GM23338 (cell line): ENCODE data around the gene LDB1. TPM values are rescaled to one million over a fixed set of nuclear protein-coding genes. Genes with fewer than 3 reads are reported as not detected.

Experiments used
- ATAC-seq: fragments of 200-7000 bp; cut with Tn5 transposase; 3 replicates; pipeline ENCODE4 v1.9.1; 2020
- DNase-seq: peaks from one replicate; pipeline ENCODE4 v3.0.0-alpha.2; 2015; ENCODE audit warnings: low spot score
- H2AFZ ChIP-seq: fragments of 200-600 bp; sonication (generic); 2 replicates; pipeline ENCODE4 v1.8.0; 2016; ENCODE audit warnings: antibody characterized with exemption, mild to moderate bottlenecking, moderate library complexity
- H3F3A ChIP-seq: fragments of 200-600 bp; sonication (generic); replicated peaks from 2 replicates; pipeline ENCODE4 v1.8.0; 2017; ENCODE audit warnings: antibody characterized with exemption, mixed run types, low read depth
- H3K27ac ChIP-seq: fragments of 200-600 bp; sonication (generic); 2 replicates; pipeline ENCODE4 v1.6.1; 2016; ENCODE audit warnings: low read depth
- H3K27me3 ChIP-seq: fragments of 200-600 bp; sonication (generic); 2 replicates; pipeline ENCODE4 v1.8.0; 2016; ENCODE audit warnings: mild to moderate bottlenecking, mixed run types, moderate library complexity; ENCODE audit not compliant: insufficient read depth
- H3K36me3 ChIP-seq: fragments of 200-600 bp; sonication (generic); 2 replicates; pipeline ENCODE4 v1.8.0; 2016; ENCODE audit warnings: mild to moderate bottlenecking; ENCODE audit not compliant: insufficient read depth
- H3K4me1 ChIP-seq: fragments of 200-600 bp; sonication (generic); 2 replicates; pipeline ENCODE4 v1.8.0; 2016; ENCODE audit warnings: mild to moderate bottlenecking, moderate library complexity; ENCODE audit not compliant: insufficient read depth
- H3K4me2 ChIP-seq: fragments of 200-600 bp; sonication (generic); 2 replicates; pipeline ENCODE4 v1.7.1; 2017; ENCODE audit warnings: mixed run types
- H3K4me3 ChIP-seq: fragments of 200-600 bp; sonication (generic); 2 replicates; pipeline ENCODE4 v1.6.1; 2016; ENCODE audit warnings: mixed run types
- H3K79me2 ChIP-seq: fragments of 200-600 bp; sonication (generic); replicated peaks from 2 replicates; pipeline ENCODE4 v1.8.0; 2017; ENCODE audit warnings: mild to moderate bottlenecking; ENCODE audit not compliant: insufficient read depth
- H3K9me2 ChIP-seq: fragments of 200-600 bp; sonication (generic); 2 replicates; pipeline ENCODE4 v1.8.0; 2017; ENCODE audit not compliant: insufficient read depth
- H4K20me1 ChIP-seq: fragments of 200-600 bp; sonication (generic); replicated peaks from 2 replicates; pipeline ENCODE4 v1.8.0; 2017; ENCODE audit warnings: mild to moderate bottlenecking; ENCODE audit not compliant: insufficient read depth
- H3K27ac Mint-ChIP-seq: 2 replicates; pipeline ENCODE4 v1.8.0; 2020; ENCODE audit warnings: inconsistent platforms, mild to moderate bottlenecking, moderate library complexity, mixed read lengths
- H3K27me3 Mint-ChIP-seq: 3 replicates; pipeline ENCODE4 v1.8.0; 2022; ENCODE audit warnings: low read depth, mild to moderate bottlenecking, moderate library complexity, mixed read lengths, inconsistent platforms; ENCODE audit not compliant: insufficient read depth, poor library complexity
- H3K36me3 Mint-ChIP-seq: 3 replicates; pipeline ENCODE4 v1.8.0; 2021; ENCODE audit warnings: low read depth, mild to moderate bottlenecking, inconsistent platforms, moderate library complexity, mixed read lengths
- H3K4me1 Mint-ChIP-seq: 3 replicates; pipeline ENCODE4 v1.8.0; 2020; ENCODE audit warnings: mild to moderate bottlenecking, inconsistent platforms, mixed read lengths
- H3K4me3 Mint-ChIP-seq: 3 replicates; pipeline ENCODE4 v1.8.0; 2021; ENCODE audit warnings: moderate library complexity, mild to moderate bottlenecking, inconsistent platforms, mixed read lengths
- H3K9me3 Mint-ChIP-seq: 3 replicates; pipeline ENCODE4 v1.8.0; 2020; ENCODE audit warnings: moderate library complexity, mild to moderate bottlenecking, inconsistent platforms, mixed read lengths
- CREB1 ChIP-seq: fragments of 250-450 bp; sonication (Bioruptor Pico); IDR thresholded peaks from 2 replicates; pipeline ENCODE4 v1.5.0; 2020; ENCODE audit warnings: low read depth, mild to moderate bottlenecking, moderate library complexity
- ETS1 ChIP-seq: IDR thresholded peaks from 2 replicates; pipeline ENCODE4 v1.6.1; 2016; ENCODE audit warnings: antibody characterized with exemption
- EZH2phosphoT487 ChIP-seq: fragments of 200-600 bp; sonication (generic); IDR thresholded peaks from one replicate; pipeline ENCODE4 v1.8.1; 2018; ENCODE audit warnings: antibody characterized with exemption; ENCODE audit not compliant: unreplicated experiment
- JUNB ChIP-seq: IDR thresholded peaks from one replicate; pipeline ENCODE4 v1.6.1; 2016; ENCODE audit warnings: antibody characterized with exemption; ENCODE audit not compliant: unreplicated experiment
- POLR2AphosphoS5 ChIP-seq: IDR thresholded peaks from 2 replicates; pipeline ENCODE4 v1.6.1; 2016; ENCODE audit warnings: antibody characterized with exemption, low read depth
- ZNF114 ChIP-seq: fragments of 250-450 bp; sonication (Bioruptor Pico); IDR thresholded peaks from 2 replicates; pipeline ENCODE4 v1.5.0; 2020; ENCODE audit warnings: mild to moderate bottlenecking, moderate library complexity
- ZNF462 ChIP-seq: fragments of 250-450 bp; sonication (Bioruptor Pico); IDR thresholded peaks from 2 replicates; pipeline ENCODE4 v1.5.0; 2020; ENCODE audit warnings: mild to moderate bottlenecking, moderate library complexity
- polyA plus RNA-seq: library from polyadenylated mRNA; unstranded; fragments of >200 nt; fragmentation: Nextera tagmentation; extraction: Ambion mirVana; gene quantifications from 2 replicates; pipeline ENCODE4 v1.2.1, GENCODE V29; 2016
- total RNA-seq: library from RNA; depleted of rRNA; stranded (reverse); fragments of >200 nt; shearing (Covaris generic); gene quantifications from 2 replicates; pipeline ENCODE4 v1.2.3, GENCODE V29; 2014

The LDB1 gene
- total and polyA plus RNA-seq, 2 experiments from 2014 or later = 16.3 to 69.3 TPM

- TF ChIP-seq POLR2AphosphoS5 (no peak), ETS1 (no peak), EZH2phosphoT487 (no peak)
Observed at GRCh38 chr10:102147561-102147960, 27.4 kb upstream of the LDB1 start (continued).

- no peak for ATAC-seq
- H4K20me1 ChIP-seq = peaks cover 50% of the 10 kb centered on the region
- H3K4me3 Mint-ChIP-seq = no peak overlapping the region
Observed at GRCh38 chr10:102146971-102147428, 26.8 kb upstream of the LDB1 start.

More at GRCh38 chr10:102146971-102147428, 26.8 kb upstream of the LDB1 start:
- Histone ChIP-seq H3F3A (peaks cover 46% of the 10 kb centered on the region), H3K4me2 (no peak overlapping the region), H2AFZ (no peak overlapping the region), H3K9me2 (no peaks in the 10 kb centered on the region), H3K27ac (no peak overlapping the region), H3K27me3 (no peaks in the 10 kb centered on the region), H3K79me2 (peaks cover 31% of the 10 kb centered on the region), H3K36me3 (peaks cover 56% of the 10 kb centered on the region), H3K4me3 (no peak overlapping the region), H3K4me1 (peaks cover 6% of the 10 kb centered on the region; the same call in 1 of the 2 replicates)
- Mint-ChIP-seq H3K27ac (no peak overlapping the region), H3K4me1 (peaks cover 16% of the 10 kb centered on the region), H3K9me3 (no peaks in the 10 kb centered on the region), H3K27me3 (peaks cover 6% of the 10 kb centered on the region), H3K36me3 (peaks cover 91% of the 10 kb centered on the region)
- TF ChIP-seq CREB1 (CRISPR knock-in tag) = no peak
- TF ChIP-seq ZNF114 = no peak
- TF ChIP-seq ZNF462 (CRISPR knock-in tag) = no peak
- TF ChIP-seq JUNB = no peak
- DNase-seq = no peak
